MCF 10A (cell line): ENCODE results near the gene DPP8. TPM values are rescaled to one million over a fixed set of nuclear protein-coding genes. Genes with fewer than 3 reads are reported as not detected.
A peak's percentile ranks its signal among the peaks of the same experiment; 100 is the strongest.

Experiments used
- BruUV-seq: library from RNA; stranded (reverse); fragments of 400-500 nt; replicated peaks from 2 replicates; lab custom pipeline; 2021; lab: Mats Ljungman, UMichigan
- CTCF ChIA-PET: fragments of 300-600 bp; sonication (Branson Sonifier 250); formaldehyde crosslinking; extraction: SDS; loops from one replicate; lab custom pipeline; 2021; ENCODE audit warnings: antibody characterized with exemption, inconsistent platforms; lab: Yijun Ruan, JAX
- POLR2A ChIA-PET: fragments of 300-600, 350-650 bp; sonication (Branson Sonifier 250); formaldehyde crosslinking; extraction: SDS; loops from one replicate; lab custom pipeline; 2020; ENCODE audit warnings: antibody characterized with exemption, inconsistent platforms; lab: Yijun Ruan, JAX
- DNase-seq: peaks from one replicate; pipeline ENCODE4 v3.0.0-alpha.2; 2018; ENCODE audit not compliant: unreplicated experiment
- H3K27ac Mint-ChIP-seq: one replicate; pipeline ENCODE4 v1.8.0; 2022; ENCODE audit warnings: mild to moderate bottlenecking, low read depth, mixed read lengths; ENCODE audit not compliant: unreplicated experiment
- H3K27me3 Mint-ChIP-seq: one replicate; pipeline ENCODE4 v1.8.0; 2022; ENCODE audit warnings: mixed read lengths; ENCODE audit not compliant: insufficient read depth, unreplicated experiment
- H3K36me3 Mint-ChIP-seq: one replicate; pipeline ENCODE4 v1.8.0; 2022; ENCODE audit warnings: mild to moderate bottlenecking, moderate library complexity, mixed read lengths; ENCODE audit not compliant: insufficient read depth, unreplicated experiment
- H3K4me1 Mint-ChIP-seq: one replicate; pipeline ENCODE4 v1.8.0; 2022; ENCODE audit warnings: mixed read lengths; ENCODE audit not compliant: insufficient read depth, unreplicated experiment
- H3K4me3 Mint-ChIP-seq: one replicate; pipeline ENCODE4 v1.8.0; 2022; ENCODE audit warnings: mild to moderate bottlenecking, moderate library complexity, mixed read lengths; ENCODE audit not compliant: unreplicated experiment
- H3K9me3 Mint-ChIP-seq: one replicate; pipeline ENCODE4 v1.8.0; 2022; ENCODE audit warnings: mixed read lengths; ENCODE audit not compliant: unreplicated experiment
- intact Hi-C: fragments of 100-400 bp; cut with micrococcal nuclease; formaldehyde crosslinking; loops from 2 replicates; pipeline ENCODE4 v1.14.1; 2022
- total RNA-seq: library from RNA; stranded (reverse); gene quantifications from 2 replicates; pipeline ENCODE4 v1.2.3, GENCODE V29; 2022
- TF ChIP-seq, protein P1 (sequence below): fragments of 200-600 bp; IDR thresholded peaks from one replicate; pipeline ENCODE4 v1.8.0; 2022; ENCODE audit warnings: antibody characterized with exemption, mild to moderate bottlenecking; ENCODE audit not compliant: unreplicated experiment

DPP8 gene
- total RNA-seq, 1 experiment from 2014 or later: 24.5 TPM

DNA sequence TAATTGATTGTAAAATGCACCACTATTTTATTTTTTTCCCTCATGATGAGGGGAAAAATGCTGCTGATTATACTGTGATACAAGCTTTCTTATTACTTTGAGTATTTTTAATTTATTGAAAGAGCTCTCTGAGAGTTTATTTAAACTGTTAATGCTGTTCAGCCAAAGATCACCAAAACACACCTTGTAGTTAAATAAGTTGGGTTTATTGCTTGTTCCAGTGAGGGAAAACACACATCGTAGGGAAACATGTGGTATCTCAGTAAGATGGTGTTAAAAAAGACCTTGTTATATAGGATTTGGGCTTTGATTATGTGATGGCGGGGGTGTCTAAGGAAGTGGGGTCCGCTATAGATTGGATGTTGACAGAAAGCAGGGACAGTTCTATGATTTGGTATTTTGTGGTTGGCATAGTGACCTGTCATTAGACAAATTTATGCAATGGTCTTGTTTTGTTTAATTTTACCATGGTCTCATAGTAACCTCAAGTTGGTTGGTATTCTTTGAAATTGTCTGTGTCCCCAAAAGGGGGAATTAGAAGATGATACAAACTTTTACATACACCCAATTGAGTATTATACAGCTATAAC is 23.8 kb upstream of the DPP8 start:
- ChIA-PET CTCF (interaction anchor here (0.6 to 1.0 kb wide), 2 partner anchors 17 to 492 kb away, joined by 3 read pairs; no protein-coding TSS in a partner anchor), POLR2A (interaction anchor here (0.6 kb wide), 1 partner anchor 43 kb away, joined by 3 read pairs; no protein-coding TSS in a partner anchor)
- BruUV-seq: no TSS peak
- no peaks in the 10 kb centered on the region for H3K36me3 Mint-ChIP-seq
- H3K4me1 Mint-ChIP-seq: peaks cover 12% of the 10 kb centered on the region
- no peaks in the 10 kb centered on the region for H3K27me3 Mint-ChIP-seq
- TF ChIP-seq, protein P1, sequence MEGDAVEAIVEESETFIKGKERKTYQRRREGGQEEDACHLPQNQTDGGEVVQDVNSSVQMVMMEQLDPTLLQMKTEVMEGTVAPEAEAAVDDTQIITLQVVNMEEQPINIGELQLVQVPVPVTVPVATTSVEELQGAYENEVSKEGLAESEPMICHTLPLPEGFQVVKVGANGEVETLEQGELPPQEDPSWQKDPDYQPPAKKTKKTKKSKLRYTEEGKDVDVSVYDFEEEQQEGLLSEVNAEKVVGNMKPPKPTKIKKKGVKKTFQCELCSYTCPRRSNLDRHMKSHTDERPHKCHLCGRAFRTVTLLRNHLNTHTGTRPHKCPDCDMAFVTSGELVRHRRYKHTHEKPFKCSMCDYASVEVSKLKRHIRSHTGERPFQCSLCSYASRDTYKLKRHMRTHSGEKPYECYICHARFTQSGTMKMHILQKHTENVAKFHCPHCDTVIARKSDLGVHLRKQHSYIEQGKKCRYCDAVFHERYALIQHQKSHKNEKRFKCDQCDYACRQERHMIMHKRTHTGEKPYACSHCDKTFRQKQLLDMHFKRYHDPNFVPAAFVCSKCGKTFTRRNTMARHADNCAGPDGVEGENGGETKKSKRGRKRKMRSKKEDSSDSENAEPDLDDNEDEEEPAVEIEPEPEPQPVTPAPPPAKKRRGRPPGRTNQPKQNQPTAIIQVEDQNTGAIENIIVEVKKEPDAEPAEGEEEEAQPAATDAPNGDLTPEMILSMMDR: no peak
- intact Hi-C loops: no loop called here
- H3K27ac Mint-ChIP-seq: no peak overlapping the region
- no peak for DNase-seq
- H3K9me3 Mint-ChIP-seq: no peaks in the 10 kb centered on the region
- no peak overlapping the region for H3K4me3 Mint-ChIP-seq

DNA sequence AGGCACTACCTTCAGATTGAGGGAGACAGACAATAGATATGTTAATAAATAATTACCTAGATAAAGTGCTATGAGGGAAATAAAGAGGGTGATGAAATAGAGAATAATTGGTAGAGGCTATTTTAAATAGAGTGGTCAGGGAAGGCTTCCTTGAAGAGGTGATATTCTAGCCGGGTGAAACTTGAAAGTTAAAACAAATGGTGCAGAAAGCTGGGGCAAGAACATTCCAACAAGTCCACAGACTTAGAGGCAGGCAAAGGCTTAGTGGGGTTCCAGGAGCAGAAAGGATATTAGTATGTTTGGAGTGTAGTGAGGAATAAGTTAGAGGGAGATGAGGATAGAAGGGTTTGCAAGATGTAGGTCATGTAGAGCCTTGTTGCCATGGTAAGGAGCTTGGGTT is 22.8 kb upstream of the DPP8 start:
- CTCF ChIA-PET: no interaction called here
- BruUV-seq: no TSS peak
- POLR2A ChIA-PET: interaction anchor here (1.0 to 1.3 kb wide), 4 partner anchors 9 to 70 kb away, joined by 3 to 5 read pairs (median 3); partner anchors contain the start of gene INTS14
- no peaks in the 10 kb centered on the region for H3K9me3 Mint-ChIP-seq
- TF ChIP-seq, protein P1: no peak
- no peak overlapping the region for H3K4me3 Mint-ChIP-seq
- intact Hi-C loops: no loop called here
- H3K27me3 Mint-ChIP-seq: no peaks in the 10 kb centered on the region
- DNase-seq: no peak
- no peak overlapping the region for H3K27ac Mint-ChIP-seq
- H3K4me1 Mint-ChIP-seq: peaks cover 13% of the 10 kb centered on the region
- H3K36me3 Mint-ChIP-seq: no peaks in the 10 kb centered on the region

DNA sequence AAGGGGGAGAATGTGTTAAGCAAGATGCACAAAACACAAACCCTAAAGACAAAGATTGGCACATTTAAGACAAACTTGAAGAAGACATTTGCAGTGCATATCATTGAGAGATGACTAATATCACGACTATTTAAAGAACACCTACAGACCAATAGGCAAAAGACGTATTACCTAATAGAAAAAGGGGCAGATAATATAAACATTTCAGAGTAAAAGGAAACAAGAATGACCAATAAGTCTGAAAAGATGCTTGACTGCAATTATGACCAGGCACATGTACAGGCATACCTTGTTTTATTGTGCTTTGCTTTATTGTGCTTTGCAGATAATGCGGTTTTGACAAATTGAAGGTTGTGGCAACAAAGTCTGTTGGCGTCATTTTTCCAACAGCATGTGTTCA is 17.7 kb upstream of the DPP8 start:
- Mint-ChIP-seq H3K27ac (no peak overlapping the region), H3K27me3 (no peaks in the 10 kb centered on the region), H3K4me3 (no peak overlapping the region), H3K36me3 (peaks cover 6% of the 10 kb centered on the region), H3K9me3 (no peaks in the 10 kb centered on the region), H3K4me1 (peaks cover 32% of the 10 kb centered on the region)
- intact Hi-C loops: no loop called here
- peak; percentile 34 for DNase-seq
- CTCF ChIA-PET: no interaction called here
- no TSS peak for BruUV-seq
- POLR2A ChIA-PET: interaction anchor here (1.0 kb wide), 1 partner anchor 249 kb away, joined by 3 read pairs; no protein-coding TSS in a partner anchor
- TF ChIP-seq, protein P1: no peak

DNA sequence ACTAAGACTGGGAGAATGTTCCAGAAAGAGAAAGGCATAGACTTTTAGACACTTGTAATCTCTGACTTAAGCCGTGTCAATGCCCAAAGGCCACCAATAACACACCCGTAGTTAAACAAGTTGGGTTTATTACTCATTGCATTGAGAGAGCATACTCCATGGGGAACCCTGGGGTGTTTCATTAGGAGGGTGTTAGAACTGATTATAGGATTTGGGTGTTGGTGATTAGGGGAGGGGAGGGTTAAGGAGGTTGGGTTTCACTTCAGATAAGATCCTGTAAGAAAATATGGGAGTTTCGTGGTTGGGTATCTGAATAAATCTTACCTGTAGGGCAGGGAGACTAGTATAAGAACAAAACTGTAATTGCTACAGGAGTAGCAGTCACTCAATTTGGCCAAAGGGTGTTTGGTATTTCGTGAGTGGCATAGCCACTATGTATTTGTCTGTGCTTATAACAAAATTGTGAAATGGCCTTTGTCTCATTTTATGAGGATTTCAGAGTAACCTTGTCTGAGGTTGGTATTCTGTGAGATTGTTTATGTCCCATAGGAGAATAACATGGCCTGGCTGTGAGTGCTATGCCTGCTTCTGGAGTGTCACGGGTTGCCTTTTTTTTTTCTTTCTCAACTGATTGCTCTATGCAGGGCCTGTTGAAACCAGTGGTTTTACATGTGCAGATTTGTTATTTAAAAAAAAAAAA is 15.7 kb upstream of the DPP8 start:
- Mint-ChIP-seq H3K4me3 (peak overlapping the region; percentile 73), H3K4me1 (peaks cover 35% of the 10 kb centered on the region), H3K27ac (peak overlapping the region; percentile 86), H3K9me3 (no peaks in the 10 kb centered on the region), H3K36me3 (peaks cover 6% of the 10 kb centered on the region), H3K27me3 (no peaks in the 10 kb centered on the region)
- CTCF ChIA-PET: no interaction called here
- no TSS peak for BruUV-seq
- DNase-seq: peak; percentile 12
- TF ChIP-seq, protein P1: no peak
- intact Hi-C loops: no loop called here
- POLR2A ChIA-PET: interaction anchor here (0.9 to 1.0 kb wide), 2 partner anchors 16 kb away, joined by 3 to 4 read pairs; partner anchors contain the start of gene DPP8
